ENCODE results near the gene RHOV.

Gene RHOV

DNA sequence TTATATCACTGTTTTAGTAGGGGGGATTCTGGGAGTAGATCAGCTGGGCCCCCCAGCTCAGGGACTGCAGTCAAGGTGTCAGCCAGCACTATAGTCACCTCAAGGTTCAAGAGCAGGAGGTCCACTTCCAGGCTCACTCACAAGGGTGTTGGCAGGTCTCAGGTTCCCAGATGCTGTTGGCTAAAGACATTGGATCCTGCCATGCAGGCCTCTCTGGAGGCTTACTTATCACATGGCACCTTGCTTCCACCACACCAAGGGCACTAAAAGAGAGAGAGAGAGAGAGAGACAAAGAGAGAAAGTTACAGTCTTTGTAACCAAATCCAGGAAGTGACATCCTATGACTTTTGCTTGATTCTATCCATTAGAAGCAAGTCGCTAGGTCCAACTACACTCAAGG is 38.0 kb downstream of the RHOV start:
- no peak for DNase-seq (ENCODE audit: low read depth)
- TF ChIP-seq, protein P1, sequence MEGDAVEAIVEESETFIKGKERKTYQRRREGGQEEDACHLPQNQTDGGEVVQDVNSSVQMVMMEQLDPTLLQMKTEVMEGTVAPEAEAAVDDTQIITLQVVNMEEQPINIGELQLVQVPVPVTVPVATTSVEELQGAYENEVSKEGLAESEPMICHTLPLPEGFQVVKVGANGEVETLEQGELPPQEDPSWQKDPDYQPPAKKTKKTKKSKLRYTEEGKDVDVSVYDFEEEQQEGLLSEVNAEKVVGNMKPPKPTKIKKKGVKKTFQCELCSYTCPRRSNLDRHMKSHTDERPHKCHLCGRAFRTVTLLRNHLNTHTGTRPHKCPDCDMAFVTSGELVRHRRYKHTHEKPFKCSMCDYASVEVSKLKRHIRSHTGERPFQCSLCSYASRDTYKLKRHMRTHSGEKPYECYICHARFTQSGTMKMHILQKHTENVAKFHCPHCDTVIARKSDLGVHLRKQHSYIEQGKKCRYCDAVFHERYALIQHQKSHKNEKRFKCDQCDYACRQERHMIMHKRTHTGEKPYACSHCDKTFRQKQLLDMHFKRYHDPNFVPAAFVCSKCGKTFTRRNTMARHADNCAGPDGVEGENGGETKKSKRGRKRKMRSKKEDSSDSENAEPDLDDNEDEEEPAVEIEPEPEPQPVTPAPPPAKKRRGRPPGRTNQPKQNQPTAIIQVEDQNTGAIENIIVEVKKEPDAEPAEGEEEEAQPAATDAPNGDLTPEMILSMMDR (IDR thresholded peaks at IDR 0.05; ENCODE audit: control insufficient read depth, extremely low read depth, insufficient read depth), result no peak
- no peak overlapping the region for H3K4me3 ChIP-seq (ENCODE audit: low read depth, low read length)

DNA sequence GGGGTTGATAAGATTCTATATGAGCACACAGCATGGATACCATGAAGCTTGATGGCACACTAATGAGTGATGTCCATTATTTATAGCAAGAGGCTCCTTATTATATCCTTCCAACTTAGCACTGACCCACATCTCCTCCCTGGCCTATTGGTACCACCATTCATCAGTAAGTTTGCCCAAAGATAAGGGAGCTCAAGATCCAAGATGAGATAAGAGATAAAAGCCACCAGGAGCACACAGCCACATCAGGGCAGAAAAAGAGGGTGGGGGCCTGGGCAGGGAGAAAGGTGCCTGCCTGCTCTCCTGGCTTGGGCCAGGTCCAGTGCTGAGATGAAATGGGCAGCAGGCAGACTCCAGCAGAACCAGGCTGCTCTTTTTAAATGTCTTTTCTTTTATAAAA is 41.1 kb downstream of the RHOV start:
- no peak overlapping the region for H3K4me3 ChIP-seq (ENCODE audit: low read depth, low read length)
- no peak for DNase-seq (ENCODE audit: low read depth)
- TF ChIP-seq, protein P1 (IDR thresholded peaks at IDR 0.05; ENCODE audit: control insufficient read depth, extremely low read depth, insufficient read depth), result no peak

DNA sequence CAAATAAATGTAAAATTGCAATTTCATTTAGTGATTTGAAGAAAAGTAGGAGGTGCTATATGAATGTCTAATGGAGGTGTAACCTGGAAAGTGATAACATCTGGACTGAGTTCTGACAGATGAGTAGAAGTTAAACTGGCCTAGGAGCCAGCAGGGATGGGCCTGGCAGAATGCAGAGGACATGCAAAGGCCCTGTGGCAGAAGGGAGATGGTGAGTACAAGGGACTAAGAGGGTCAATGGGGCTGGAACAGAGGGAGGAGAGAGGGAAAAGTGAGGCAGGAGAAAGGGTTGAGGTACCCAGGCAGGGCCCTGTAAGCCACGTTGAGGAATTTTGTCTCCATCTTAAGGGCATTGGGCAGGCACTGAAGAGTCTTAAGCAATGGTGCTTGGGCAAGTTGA is 42.2 kb downstream of the RHOV start:
- H3K4me3 ChIP-seq (ENCODE audit: low read depth, low read length), result no peak overlapping the region
- DNase-seq (ENCODE audit: low read depth), result no peak
- TF ChIP-seq, protein P1 (IDR thresholded peaks at IDR 0.05; ENCODE audit: control insufficient read depth, extremely low read depth, insufficient read depth), result no peak

DNA sequence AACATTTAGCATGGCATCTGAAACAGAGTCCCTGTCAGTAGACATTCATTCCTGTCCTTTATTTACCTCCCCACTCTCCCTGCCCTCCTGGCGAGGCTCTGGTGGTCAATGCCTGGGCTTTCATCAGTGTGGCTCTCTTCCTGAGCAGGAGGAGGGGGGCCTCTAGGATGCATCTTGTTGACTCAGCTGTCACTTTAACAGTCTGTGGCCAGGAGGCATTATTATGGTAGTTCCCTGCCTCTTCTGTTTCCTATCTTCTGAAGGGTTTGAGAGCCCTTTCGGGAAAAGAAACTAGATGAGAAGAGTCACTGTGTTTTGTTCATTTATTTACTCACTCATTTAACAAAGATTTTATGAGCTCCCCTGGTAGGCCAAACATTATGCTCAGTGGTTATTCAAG is 43.1 kb downstream of the RHOV start:
- TF ChIP-seq, protein P1 (IDR thresholded peaks at IDR 0.05; ENCODE audit: control insufficient read depth, extremely low read depth, insufficient read depth), result no peak
- H3K4me3 ChIP-seq (ENCODE audit: low read depth, low read length), result no peak overlapping the region
- no peak for DNase-seq (ENCODE audit: low read depth)

DNA sequence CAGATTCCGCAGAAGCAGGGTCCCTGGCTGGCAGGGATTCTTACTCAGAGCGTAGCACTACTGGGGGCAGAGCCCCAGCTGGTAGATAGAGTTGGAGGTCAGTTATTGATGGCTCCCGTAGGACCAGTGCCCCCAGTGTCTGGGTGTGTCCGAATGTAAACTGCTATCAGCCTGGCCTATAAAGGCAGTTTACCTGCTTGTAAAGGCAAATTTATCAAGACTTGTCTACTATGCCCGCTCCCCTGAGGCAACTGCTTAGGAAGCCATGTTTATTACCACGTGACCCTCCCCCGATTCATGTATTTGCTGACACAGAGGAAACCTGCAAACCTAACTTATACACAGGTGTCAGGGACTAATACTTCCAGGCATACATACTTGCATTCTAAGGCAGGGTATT is 44.9 kb downstream of the RHOV start:
- DNase-seq (ENCODE audit: low read depth), result no peak
- TF ChIP-seq, protein P1 (IDR thresholded peaks at IDR 0.05; ENCODE audit: control insufficient read depth, extremely low read depth, insufficient read depth), result no peak
- H3K4me3 ChIP-seq (ENCODE audit: low read depth, low read length), result no peak overlapping the region

DNA sequence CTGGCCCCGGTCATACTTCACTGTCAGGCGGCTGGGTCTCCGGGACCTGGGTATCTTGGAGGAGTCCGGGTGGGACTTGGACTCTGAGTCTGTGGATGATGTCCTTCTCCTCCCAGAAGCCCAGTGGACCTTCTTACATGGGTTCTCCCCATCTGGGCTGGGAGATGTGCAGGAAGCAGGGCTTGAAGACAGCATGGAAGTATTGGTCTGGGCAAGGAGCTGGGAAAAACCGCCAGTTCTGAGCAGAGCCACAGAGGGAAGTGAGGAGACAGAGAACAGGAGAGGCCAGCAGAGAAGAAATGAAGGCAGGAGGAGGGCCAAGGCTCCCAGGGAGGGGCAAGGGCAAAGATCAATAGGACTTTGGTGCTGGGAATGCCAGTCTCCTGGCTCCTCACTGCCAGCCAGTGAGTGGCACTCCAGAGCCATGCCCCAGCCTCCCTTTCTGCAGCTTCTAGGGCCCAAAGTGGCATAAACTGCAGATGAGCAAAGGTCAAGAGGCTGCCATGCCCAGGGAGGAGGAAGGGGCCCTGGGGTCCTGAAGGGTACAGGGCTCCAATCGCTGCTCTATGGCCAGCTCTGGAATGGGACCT is 45.5 kb downstream of the RHOV start, which contains the start of gene PPP1R14D:
PPP1R14D (minus strand) TSS at position 262 of the 590 bp plus-strand sequence; CDS start at position 195, 67 bp downstream.
- DNase-seq (ENCODE audit: low read depth), result no peak
- TF ChIP-seq, protein P1 (IDR thresholded peaks at IDR 0.05; ENCODE audit: control insufficient read depth, extremely low read depth, insufficient read depth), result no peak
- no peak within 1 kb of the TSS for H3K4me3 ChIP-seq (ENCODE audit: low read depth, low read length)

Measured in LNCaP clone FGC (cell line).